Activated CD4-positive, alpha-beta T cell treated with anti-CD3 and anti-CD28 coated beads, Interleukin-2, amount 50 U/mL, for 1 hour (primary cell): ENCODE data around the gene NAT14.

Experiments used
- DNase-seq: peaks from one replicate; pipeline ENCODE4 v3.0.0-alpha.2; 2020

The NAT14 gene

DNA sequence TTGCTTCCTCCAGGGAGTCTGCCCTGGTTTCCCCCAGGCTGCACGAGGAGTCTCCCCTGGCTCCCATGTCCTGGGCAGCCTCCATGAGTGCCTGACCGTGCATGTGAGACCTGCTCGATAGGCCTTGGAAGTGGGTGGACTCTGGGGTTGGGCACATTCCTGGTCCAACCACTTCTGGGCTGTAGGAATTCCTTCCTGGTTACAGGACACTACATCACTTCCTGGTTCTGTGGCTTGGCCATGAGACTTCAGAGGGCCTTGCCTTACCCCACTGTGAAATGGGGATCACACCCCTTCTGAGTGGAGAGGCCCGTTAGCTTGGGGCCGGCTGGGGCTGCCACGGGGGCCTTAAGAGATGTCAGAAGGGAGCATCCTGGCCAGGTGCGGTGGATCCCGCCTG lies 12.5 kb upstream of the NAT14 start:
- DNase-seq = no peak

- no peak for DNase-seq
These were observed 11.6 kb upstream of the NAT14 start for GRCh38 chr19:55473225-55474012.

- no peak for DNase-seq
These were observed 10.4 kb upstream of the NAT14 start for GRCh38 chr19:55474269-55475265.

DNA sequence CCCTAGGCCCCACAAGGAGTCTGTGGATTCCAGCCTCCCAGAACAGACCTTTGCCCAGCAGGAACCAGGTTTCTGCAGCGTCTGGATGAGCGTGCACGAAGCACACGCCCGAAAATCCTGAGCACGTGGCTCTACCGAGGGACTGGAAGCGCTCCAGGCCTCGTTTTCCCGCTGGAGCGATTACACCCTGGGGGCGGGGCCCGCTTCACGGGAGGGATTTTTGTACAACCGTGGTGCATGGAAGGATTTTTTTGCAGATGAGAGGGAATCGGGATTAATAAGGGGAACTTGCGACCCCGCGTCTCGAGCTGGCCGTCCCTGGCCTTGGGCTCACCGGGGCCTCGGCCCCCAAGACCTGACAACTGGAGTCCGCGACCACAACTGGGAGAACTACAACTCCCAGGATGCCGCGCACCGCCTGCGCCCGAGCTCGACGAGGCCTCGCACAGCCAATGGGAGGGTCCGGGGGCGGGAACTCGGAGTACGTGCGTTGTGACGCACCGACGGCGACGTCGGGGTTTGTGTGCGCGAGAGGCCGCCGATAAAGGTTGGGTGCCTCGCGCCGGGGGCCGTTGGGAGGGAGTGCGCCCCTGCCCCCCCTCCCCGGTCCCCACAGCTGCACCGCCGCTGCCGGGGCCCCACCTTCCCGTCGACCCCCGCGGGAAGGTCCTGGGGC lies 8.8 kb upstream of the NAT14 start, which contains the start of gene ZNF628:
ZNF628 (plus strand) TSS at position 518 of the 676 bp plus-strand sequence. CDS start 3,294 bp downstream, outside the sequence.
- peak; percentile 98 for DNase-seq

GRCh38 chr19:55477905-55478304 lies 7.1 kb upstream of the NAT14 start:
- DNase-seq = no peak

DNA sequence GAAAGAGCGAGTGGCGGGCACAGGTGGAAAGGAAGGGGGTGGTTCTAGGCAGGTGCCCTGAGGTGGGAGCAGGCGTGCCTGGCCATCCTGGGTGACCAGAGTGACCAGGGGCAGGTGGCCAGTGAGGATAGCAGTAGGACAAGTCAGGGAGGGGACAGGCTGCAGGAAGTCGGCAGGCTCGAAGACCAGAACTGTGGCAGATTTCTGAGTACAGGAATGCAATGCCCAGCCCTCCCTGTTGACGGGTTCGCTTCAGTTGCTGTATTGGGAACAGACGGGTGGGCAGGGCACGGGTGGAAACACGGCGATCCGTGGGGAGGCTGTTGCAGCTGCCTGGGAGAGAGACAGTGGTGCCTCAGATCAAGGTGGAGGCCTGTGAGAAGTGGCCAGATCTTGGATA lies 6.6 kb upstream of the NAT14 start:
- no peak for DNase-seq

- DNase-seq = no peak
These were observed 5.9 kb upstream of the NAT14 start for GRCh38 chr19:55479045-55479444.

DNA sequence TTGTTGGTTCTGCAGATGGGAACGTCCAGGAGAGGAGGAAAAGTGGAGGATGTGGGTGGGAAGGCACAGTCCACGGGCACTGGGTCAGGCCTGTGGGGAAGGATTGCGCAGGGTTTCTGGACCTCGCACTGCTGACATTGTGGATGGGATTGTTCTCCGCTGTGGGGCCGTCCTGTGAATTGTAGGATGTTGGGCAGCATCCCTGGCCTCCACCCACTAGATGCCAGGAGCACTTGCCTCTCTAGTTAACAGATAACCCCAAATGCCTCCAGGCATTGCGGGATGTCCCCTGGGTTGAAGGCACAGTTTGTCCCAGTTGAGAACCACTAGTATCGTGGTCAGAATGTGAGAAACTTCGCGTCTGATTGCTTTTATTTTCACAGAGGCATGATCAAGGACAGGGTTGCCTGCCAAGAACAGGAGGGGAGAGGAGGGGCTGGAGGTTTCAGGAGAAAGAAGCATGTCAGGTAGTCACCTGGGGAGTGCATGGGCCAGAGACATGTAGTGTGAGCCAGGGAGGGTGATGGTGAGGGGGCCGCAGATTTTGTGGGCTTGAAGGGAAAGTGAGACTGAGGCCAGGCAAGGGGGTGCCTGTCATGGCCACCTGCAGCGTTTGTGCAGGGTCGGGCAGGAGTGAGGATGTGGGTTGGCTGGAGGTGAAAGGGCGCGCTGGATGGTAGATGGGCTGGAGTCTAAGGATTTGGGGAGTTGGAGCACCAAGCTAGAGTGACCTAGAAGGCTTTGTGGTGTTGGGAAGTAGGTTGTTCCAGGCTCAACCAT lies 5.3 kb upstream of the NAT14 start:
- DNase-seq = no peak

DNA sequence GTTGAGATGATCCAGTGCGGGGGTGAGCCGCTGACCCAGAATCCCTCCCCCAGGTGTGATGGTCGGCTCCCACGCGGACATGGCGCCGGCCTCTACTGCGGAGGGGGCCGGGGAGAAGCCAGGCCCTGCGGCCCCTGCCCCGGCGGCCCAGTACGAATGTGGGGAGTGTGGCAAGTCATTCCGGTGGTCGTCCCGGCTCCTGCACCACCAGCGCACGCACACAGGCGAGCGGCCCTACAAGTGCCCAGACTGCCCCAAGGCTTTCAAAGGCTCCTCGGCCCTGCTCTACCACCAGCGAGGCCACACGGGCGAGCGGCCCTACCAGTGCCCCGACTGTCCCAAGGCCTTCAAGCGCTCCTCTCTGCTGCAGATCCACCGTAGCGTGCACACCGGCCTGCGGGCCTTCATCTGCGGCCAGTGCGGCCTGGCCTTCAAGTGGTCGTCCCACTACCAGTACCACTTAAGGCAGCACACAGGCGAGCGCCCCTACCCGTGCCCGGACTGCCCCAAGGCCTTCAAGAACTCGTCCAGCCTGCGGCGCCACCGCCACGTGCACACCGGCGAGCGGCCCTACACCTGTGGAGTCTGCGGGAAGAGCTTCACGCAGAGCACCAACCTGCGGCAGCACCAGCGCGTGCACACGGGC lies 3.7 kb upstream of the NAT14 start:
- no peak for DNase-seq

- no peak for DNase-seq
These were observed 3.2 kb upstream of the NAT14 start for GRCh38 chr19:55481794-55482155.

DNA sequence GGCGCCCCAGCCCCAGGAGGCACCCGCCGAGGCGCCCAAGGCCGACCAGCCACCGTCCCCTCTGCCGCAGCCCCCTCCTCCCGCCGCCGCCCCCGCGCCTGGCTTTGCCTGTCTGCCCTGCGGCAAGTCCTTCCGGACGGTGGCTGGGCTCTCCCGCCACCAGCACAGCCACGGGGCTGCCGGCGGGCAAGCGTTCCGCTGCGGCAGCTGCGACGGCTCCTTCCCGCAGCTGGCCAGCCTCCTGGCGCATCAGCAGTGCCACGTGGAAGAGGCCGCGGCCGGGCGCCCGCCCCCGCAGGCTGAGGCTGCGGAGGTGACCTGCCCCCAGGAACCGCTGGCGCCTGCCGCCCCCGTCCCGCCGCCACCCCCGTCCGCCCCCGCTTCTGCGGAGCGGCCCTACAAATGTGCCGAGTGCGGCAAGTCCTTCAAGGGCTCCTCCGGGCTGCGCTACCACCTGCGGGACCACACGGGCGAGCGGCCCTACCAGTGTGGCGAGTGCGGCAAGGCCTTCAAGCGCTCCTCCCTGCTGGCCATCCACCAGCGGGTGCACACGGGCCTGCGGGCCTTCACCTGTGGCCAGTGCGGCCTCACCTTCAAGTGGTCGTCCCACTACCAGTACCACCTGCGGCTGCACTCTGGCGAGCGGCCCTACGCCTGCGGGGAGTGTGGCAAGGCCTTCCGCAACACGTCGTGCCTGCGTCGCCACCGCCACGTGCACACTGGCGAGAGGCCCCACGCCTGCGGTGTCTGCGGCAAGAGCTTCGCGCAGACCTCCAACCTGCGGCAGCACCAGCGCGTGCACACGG lies 2.6 kb upstream of the NAT14 start:
- DNase-seq = no peak

DNA sequence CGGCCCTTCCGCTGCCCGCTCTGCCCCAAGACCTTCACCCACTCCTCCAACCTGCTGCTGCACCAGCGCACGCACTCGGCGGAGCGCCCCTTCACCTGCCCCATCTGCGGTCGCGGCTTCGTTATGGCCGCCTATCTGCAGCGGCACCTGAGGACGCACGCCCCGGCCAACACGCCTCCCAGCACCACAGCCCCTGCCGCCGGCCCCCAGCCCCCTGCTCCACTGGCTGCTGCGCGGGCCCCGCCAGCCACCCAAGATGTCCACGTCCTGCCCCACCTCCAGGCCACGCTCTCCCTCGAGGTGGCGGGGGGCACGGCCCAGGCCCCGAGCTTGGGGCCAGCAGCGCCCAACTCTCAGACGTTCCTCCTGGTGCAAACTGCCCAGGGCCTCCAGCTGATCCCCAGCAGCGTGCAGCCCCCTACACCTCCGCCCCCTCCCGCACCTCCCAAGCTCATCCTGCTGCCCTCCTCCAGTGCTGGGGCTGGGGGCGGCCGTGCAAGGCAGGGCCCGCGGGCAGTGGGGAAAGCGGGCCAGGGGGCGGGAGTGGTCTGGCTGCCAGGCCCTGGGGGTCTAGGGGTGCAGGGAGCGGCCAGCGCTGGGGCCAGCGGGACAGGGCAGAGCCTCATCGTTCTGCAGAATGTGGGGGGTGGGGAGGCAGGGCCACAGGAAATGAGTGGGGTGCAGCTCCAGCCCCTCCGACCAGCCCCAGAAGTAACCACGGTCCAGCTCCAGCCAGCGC lies 1.9 kb upstream of the NAT14 start:
- DNase-seq = no peak

DNA sequence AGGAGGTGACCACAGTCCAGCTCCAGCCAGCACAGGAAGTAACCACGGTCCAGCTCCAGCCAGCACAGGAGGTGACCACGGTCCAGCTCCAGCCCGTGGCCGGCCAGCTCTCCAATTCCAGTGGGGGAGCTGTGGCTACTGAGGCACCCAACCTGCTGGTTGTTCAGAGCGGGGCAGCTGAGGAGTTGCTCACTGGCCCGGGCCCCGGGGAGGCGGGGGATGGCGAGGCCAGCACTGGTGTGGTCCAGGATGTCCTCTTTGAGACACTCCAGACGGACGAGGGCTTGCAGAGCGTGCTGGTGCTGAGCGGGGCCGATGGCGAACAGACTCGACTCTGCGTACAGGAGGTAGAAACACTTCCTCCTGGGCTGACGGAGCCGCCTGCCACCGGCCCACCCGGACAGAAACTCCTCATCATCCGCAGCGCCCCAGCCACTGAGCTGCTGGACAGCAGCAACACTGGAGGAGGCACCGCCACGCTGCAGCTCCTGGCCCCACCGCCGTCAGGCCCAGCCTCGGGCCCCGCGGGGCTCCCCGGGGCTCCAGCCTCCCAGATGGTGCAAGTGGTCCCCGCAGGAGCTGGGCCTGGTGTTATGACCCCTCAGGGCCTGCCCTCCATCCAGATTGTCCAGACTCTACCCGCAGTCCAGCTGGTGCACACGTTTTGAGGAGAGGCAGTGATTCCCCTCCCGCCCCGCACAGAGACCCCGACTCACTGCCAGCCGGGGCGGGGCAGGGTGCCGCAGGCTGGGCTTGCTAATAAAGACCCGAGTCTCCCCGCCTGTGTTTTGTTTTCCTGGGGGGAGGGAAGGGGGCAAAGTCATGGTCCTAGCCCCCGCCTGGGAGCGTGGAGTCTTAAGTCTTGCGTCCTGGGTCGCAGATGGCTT lies 1.0 kb upstream of the NAT14 start:
- DNase-seq = no peak

DNA sequence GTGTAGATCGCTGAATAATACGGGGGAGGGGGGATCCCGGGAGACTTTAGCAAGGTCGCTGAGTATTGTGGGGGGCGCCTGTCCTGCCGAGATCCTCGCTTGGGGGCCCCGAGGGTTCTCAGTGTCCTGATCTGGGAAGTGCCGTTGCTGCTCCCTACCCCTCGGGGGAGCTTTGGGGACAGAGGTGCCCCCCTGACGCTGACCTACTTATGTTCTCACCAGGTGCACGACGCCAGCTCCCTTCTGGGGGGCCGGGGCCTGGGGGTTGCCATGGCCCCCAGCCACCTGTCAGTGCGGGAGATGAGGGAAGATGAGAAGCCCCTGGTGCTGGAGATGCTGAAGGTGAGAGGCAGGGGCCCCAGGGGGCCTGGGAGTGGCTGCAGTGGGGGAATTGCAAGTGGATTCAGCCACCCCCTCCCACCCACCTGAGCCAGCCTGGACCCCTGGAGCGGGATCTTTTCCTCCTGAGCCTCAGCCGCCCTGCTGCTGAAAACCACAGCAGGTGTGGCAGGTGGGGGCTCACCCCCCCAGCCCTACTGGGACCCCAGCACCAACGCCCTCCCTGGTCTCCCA lies 537 bp downstream of the NAT14 start:
- no peak for DNase-seq

- DNase-seq = no peak
These were observed 1.3 kb downstream of the NAT14 start for GRCh38 chr19:55486043-55486970.

- peak; percentile 38 for DNase-seq
These were observed 2.3 kb downstream of the NAT14 start for GRCh38 chr19:55486971-55487923.
